Measurements from ENCODE around the gene KRTAP4-4. TPM values are rescaled to one million over a fixed set of nuclear protein-coding genes. Genes with fewer than 3 reads are reported as not detected.

The KRTAP4-4 gene
- total and polyA plus RNA-seq, 2 of the 4 experiments (the other 2 are of a cell fraction) = not detected

DNA sequence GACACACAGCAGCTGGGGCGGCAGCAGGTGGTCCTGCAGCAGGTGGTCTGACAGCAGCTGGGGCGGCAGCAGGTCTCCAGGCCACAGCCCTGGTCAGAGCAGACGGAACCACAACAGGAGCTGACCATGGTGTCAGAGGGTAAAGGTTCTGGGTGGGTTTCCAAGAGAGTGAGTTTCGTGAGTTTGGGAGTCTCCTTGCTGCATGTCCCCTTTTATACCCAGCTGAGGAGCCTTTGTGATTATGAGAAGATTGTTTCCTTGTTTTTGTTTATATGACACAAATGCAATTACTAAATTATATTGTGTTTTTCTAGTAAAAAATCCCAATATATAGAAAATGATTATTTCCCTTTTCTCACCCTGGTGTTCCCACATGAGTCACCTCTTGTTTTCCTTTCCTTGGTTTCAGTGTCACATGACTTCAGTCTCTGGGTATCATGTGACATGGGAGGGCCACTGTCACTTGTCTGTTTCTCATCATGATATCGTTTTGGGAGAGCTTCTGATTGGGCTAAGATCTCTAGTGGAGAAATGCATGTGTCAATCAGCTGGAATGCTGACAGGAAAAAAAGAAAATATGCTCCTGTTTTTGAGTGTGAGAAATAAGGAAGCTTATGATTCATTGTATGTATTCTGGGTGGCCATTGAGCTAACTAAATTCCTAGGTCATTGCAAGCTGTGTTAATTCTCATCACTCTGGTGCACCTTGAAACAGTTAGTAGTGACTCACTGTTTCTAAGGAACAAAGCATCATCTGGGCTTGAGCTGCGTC lies 20.0 kb downstream of the KRTAP4-4 start, which contains the start of gene KRTAP4-6:
KRTAP4-6 (minus strand) TSS at position 185 of the 772 bp plus-strand sequence; CDS start at position 128, 57 bp downstream.
- Histone ChIP-seq H3K9me1 (ENCODE audit: insufficient read depth, low read length) (no peaks in the 10 kb centered on the region), H4K91ac (ENCODE audit: insufficient read depth, low read depth, low read length) (no peak within 1 kb of the TSS), H3K14ac (replicated peaks; ENCODE audit: low read depth, low read length) (no peak within 1 kb of the TSS), H2AK5ac (ENCODE audit: low read depth, low read length) (peak within 1 kb of the TSS; percentile 23), H2AFZ (replicated peaks; ENCODE audit: low read length, poor library complexity) (no peak within 1 kb of the TSS), H3K4ac (ENCODE audit: low read depth, low read length) (no peak within 1 kb of the TSS), H2BK5ac (ENCODE audit: low read depth, low read length, poor library complexity, severe bottlenecking) (peak within 1 kb of the TSS; percentile 91), H4K8ac (ENCODE audit: low read depth in 2 of 2, low read length in 2 of 2) (peak within 1 kb of the TSS; percentile 3 to 33; a peak in 2 of 4 replicates), H4K5ac (ENCODE audit: low read depth, low read length) (no peak within 1 kb of the TSS; the same call in 1 of the 2 replicates), H2AK9ac (replicated peaks; ENCODE audit: low read depth, low read length, poor library complexity) (no peak within 1 kb of the TSS), H2BK120ac (ENCODE audit: low read depth, low read length) (peak within 1 kb of the TSS; percentile 3; the same call in 1 of the 2 replicates), H3K23ac (ENCODE audit: low read depth, low read length) (no peak within 1 kb of the TSS), H2BK20ac (ENCODE audit: low read depth, low read length) (0 out of 2 replicates have a peak within 1 kb of the TSS, but pooled peaks have one; percentile 3), H3K79me1 (ENCODE audit: low read depth in 1 of 2, low read length in 2 of 2) (no peaks in the 10 kb centered on the region), H3K4me1 (ENCODE audit: control insufficient read depth, insufficient read depth, low read length) (no peaks in the 10 kb centered on the region; the same call in 1 of the 2 replicates), H3K27ac (ENCODE audit: insufficient read depth, low read length) (no peak within 1 kb of the TSS), H4K20me1 (ENCODE audit: insufficient read depth, low read length) (no peaks in the 10 kb centered on the region), H3K9ac (ENCODE audit: low read depth, low read length) (no peak within 1 kb of the TSS), H3K56ac (ENCODE audit: extremely low read depth, insufficient read depth, low read length) (no peak within 1 kb of the TSS), H2BK15ac (ENCODE audit: low read depth, low read length) (no peak within 1 kb of the TSS), H3K4me3 (ENCODE audit: insufficient read depth, low read depth, low read length) (no peak within 1 kb of the TSS), H3K4me2 (ENCODE audit: low read depth, low read length) (no peak within 1 kb of the TSS), H3K18ac (ENCODE audit: low read depth, low read length) (no peak within 1 kb of the TSS; the same call in 1 of the 2 replicates), H3K9me3 (ENCODE audit: control insufficient read depth, insufficient read depth, low read length) (peaks cover 5% of the 10 kb centered on the region), H3K27me3 (ENCODE audit: control insufficient read depth, insufficient read depth, low read length) (no peaks in the 10 kb centered on the region), H3K36me3 (ENCODE audit: control insufficient read depth, insufficient read depth, low read length) (no peaks in the 10 kb centered on the region)
- ATAC-seq (ENCODE audit: low read depth) (peak; percentile 56; the same call in 1 of the 2 replicates), DNase-seq (peak; percentile 86)
- POLR2A ChIA-PET (ENCODE audit: unreplicated experiment) = no interaction called here
- dilution Hi-C loops (cut with HindIII; ENCODE audit: low sequenced_read_pairs, unreplicated experiment) (no loop called here), in situ Hi-C loops (cut with MboI; ENCODE audit: low sequenced_read_pairs) (no loop called here), intact Hi-C loops (cut with micrococcal nuclease) (no loop called here)
- BruUV-seq (replicated peaks) = no TSS peak
- CTCF ChIA-PET = no interaction called here
- WGBS, 2 experiments (ENCODE audit: extremely low coverage in 2 of 2, insufficient read length in 1 of 2) = 100% methylated on average over 1 of the region's 6 CpGs; no CpG with 5 or more reads in 1 of the 2 experiments
- TF ChIP-seq MAZ (IDR thresholded peaks at IDR 0.05; ENCODE audit: borderline replicate concordance, low read depth, low read length) (no peak), NFE2L2 (IDR thresholded peaks at IDR 0.05; ENCODE audit: low read depth, low read length) (no peak), SMC3 (IDR thresholded peaks at IDR 0.05; ENCODE audit: low read depth, low read length) (no peak), CEBPB (IDR thresholded peaks at IDR 0.05; ENCODE audit: low read depth, low read length) (no peak), MAFK (IDR thresholded peaks at IDR 0.05; ENCODE audit: low read depth, low read length) (peak; percentile 10; the same call in 1 of the 2 replicates), RCOR1 (IDR thresholded peaks at IDR 0.05; ENCODE audit: insufficient replicate concordance, low read length) (no peak), RFX5 (IDR thresholded peaks at IDR 0.05; ENCODE audit: low read depth, low read length) (no peak), BHLHE40 (IDR thresholded peaks at IDR 0.05; ENCODE audit: low read depth, low read length) (no peak), RAD21 (IDR thresholded peaks at IDR 0.05; ENCODE audit: low read length) (no peak), CHD1 (IDR thresholded peaks at IDR 0.05; ENCODE audit: low read depth, low read length) (no peak), FOS (IDR thresholded peaks at IDR 0.05; ENCODE audit: low read depth, low read length) (0 out of 2 replicates have a peak, but pooled peaks have one; percentile 2)
- TF ChIP-seq, protein P1, sequence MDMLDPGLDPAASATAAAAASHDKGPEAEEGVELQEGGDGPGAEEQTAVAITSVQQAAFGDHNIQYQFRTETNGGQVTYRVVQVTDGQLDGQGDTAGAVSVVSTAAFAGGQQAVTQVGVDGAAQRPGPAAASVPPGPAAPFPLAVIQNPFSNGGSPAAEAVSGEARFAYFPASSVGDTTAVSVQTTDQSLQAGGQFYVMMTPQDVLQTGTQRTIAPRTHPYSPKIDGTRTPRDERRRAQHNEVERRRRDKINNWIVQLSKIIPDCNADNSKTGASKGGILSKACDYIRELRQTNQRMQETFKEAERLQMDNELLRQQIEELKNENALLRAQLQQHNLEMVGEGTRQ (IDR thresholded peaks at IDR 0.05; ENCODE audit: low read depth, low read length) = peak; percentile 95
- TF ChIP-seq, protein P2, sequence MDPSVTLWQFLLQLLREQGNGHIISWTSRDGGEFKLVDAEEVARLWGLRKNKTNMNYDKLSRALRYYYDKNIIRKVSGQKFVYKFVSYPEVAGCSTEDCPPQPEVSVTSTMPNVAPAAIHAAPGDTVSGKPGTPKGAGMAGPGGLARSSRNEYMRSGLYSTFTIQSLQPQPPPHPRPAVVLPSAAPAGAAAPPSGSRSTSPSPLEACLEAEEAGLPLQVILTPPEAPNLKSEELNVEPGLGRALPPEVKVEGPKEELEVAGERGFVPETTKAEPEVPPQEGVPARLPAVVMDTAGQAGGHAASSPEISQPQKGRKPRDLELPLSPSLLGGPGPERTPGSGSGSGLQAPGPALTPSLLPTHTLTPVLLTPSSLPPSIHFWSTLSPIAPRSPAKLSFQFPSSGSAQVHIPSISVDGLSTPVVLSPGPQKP (IDR thresholded peaks at IDR 0.05; ENCODE audit: borderline replicate concordance, low read depth, low read length) = no peak
- TF ChIP-seq, protein P3, sequence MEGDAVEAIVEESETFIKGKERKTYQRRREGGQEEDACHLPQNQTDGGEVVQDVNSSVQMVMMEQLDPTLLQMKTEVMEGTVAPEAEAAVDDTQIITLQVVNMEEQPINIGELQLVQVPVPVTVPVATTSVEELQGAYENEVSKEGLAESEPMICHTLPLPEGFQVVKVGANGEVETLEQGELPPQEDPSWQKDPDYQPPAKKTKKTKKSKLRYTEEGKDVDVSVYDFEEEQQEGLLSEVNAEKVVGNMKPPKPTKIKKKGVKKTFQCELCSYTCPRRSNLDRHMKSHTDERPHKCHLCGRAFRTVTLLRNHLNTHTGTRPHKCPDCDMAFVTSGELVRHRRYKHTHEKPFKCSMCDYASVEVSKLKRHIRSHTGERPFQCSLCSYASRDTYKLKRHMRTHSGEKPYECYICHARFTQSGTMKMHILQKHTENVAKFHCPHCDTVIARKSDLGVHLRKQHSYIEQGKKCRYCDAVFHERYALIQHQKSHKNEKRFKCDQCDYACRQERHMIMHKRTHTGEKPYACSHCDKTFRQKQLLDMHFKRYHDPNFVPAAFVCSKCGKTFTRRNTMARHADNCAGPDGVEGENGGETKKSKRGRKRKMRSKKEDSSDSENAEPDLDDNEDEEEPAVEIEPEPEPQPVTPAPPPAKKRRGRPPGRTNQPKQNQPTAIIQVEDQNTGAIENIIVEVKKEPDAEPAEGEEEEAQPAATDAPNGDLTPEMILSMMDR (conservative IDR thresholded peaks at IDR 0.05; ENCODE audit: low read depth, low read length) = no peak
